Activated T-cell treated with anti-CD3 and anti-CD28 coated beads, Interleukin-2, amount 50 U/mL, for 4 hours (primary cell): ENCODE measurements around the gene FLACC1. TPM values are rescaled to one million over a fixed set of nuclear protein-coding genes. Genes with fewer than 3 reads are reported as not detected.

Experiments
- ATAC-seq, 2 donors: fragments of 200-7000 bp; cut with Tn5 transposase; one replicate each; pipeline ENCODE4 v1.10.0; 2021
- DNase-seq: peaks from one replicate; pipeline ENCODE4 v3.0.0-alpha.2; 2020
- H3K27me3 Mint-ChIP-seq: one replicate; pipeline ENCODE4 v1.8.0; 2021; ENCODE audit warnings: low read depth, mixed read lengths
- H3K36me3 Mint-ChIP-seq: one replicate; pipeline ENCODE4 v1.8.0; 2022; ENCODE audit warnings: mixed read lengths; ENCODE audit not compliant: insufficient read depth
- H3K4me1 Mint-ChIP-seq: one replicate; pipeline ENCODE4 v1.8.0; 2021; ENCODE audit warnings: low read depth, mixed read lengths
- H3K4me3 Mint-ChIP-seq: one replicate; pipeline ENCODE4 v1.8.0; 2021; ENCODE audit warnings: mild to moderate bottlenecking, moderate library complexity, mixed read lengths
- H3K9me3 Mint-ChIP-seq: one replicate; pipeline ENCODE4 v1.8.0; 2021; ENCODE audit warnings: mixed read lengths
- total RNA-seq, 3 donors: library from RNA; stranded (reverse); gene quantifications; one replicate each; pipeline ENCODE4 v1.2.1, GENCODE V29; 2021

The FLACC1 gene
- total RNA-seq, 3 donors from 2014 or later, result 0.63 to 1.5 (median 0.87) TPM

- H3K9me3 Mint-ChIP-seq, result no peaks in the 10 kb centered on the region
- ATAC-seq (peak; percentile 54 to 62), DNase-seq (peak; percentile 50)
- H3K36me3 Mint-ChIP-seq, result peaks cover 2% of the 10 kb centered on the region
- H3K27me3 Mint-ChIP-seq, result no peaks in the 10 kb centered on the region
- H3K4me3 Mint-ChIP-seq, result peak within 1 kb of the TSS; percentile 90
- H3K4me1 Mint-ChIP-seq, result peaks cover 86% of the 10 kb centered on the region
Observed at GRCh38 chr2:201260302-201260800, 96.8 kb downstream of the FLACC1 start, which contains the start of gene CASP8. Gene CASP8, plus strand, starts transcription at chr2:201260536. Its CDS starts 5,951 bp downstream, at chr2:201266487.

- H3K4me3 Mint-ChIP-seq, result peak overlapping the region; percentile 90
- H3K9me3 Mint-ChIP-seq, result no peaks in the 10 kb centered on the region
- H3K4me1 Mint-ChIP-seq, result peaks cover 86% of the 10 kb centered on the region
- DNase-seq (no peak), ATAC-seq (no peak)
- H3K36me3 Mint-ChIP-seq, result peaks cover 2% of the 10 kb centered on the region
- no peaks in the 10 kb centered on the region for H3K27me3 Mint-ChIP-seq
Observed at GRCh38 chr2:201258666-201259615, 98.2 kb downstream of the FLACC1 start.

GRCh38 chr2:201257956-201258665, 99.0 kb downstream of the FLACC1 start:
- DNase-seq, result peak; percentile 77
- Mint-ChIP-seq H3K4me1 (peaks cover 85% of the 10 kb centered on the region), H3K4me3 (peak overlapping the region; percentile 90), H3K36me3 (peaks cover 2% of the 10 kb centered on the region), H3K27me3 (no peaks in the 10 kb centered on the region), H3K9me3 (no peaks in the 10 kb centered on the region)
- peak; percentile 64 for ATAC-seq

- H3K4me3 Mint-ChIP-seq, result peak overlapping the region; percentile 90
- peak; percentile 17 to 23 for ATAC-seq
- peaks cover 86% of the 10 kb centered on the region for H3K4me1 Mint-ChIP-seq
- H3K9me3 Mint-ChIP-seq, result no peaks in the 10 kb centered on the region
- H3K27me3 Mint-ChIP-seq, result no peaks in the 10 kb centered on the region
- DNase-seq, result peak; percentile 26
- peaks cover 3% of the 10 kb centered on the region for H3K36me3 Mint-ChIP-seq
Observed at GRCh38 chr2:201257381-201257955, 99.7 kb downstream of the FLACC1 start.

GRCh38 chr2:201256082-201256481, 101.1 kb downstream of the FLACC1 start:
- peaks cover 5% of the 10 kb centered on the region for H3K36me3 Mint-ChIP-seq
- H3K27me3 Mint-ChIP-seq, result no peaks in the 10 kb centered on the region
- DNase-seq, result no peak

GRCh38 chr2:201255408-201256033, 101.6 kb downstream of the FLACC1 start:
- Mint-ChIP-seq H3K4me3 (no peak overlapping the region), H3K27me3 (no peaks in the 10 kb centered on the region), H3K4me1 (peaks cover 91% of the 10 kb centered on the region), H3K36me3 (peaks cover 9% of the 10 kb centered on the region), H3K9me3 (peaks cover 4% of the 10 kb centered on the region)
- DNase-seq (no peak), ATAC-seq (no peak)

More at GRCh38 chr2:201256082-201256481, 101.1 kb downstream of the FLACC1 start:
- peaks cover 88% of the 10 kb centered on the region for H3K4me1 Mint-ChIP-seq
- H3K4me3 Mint-ChIP-seq, result no peak overlapping the region
- H3K9me3 Mint-ChIP-seq, result no peaks in the 10 kb centered on the region
- ATAC-seq, result no peak

GRCh38 chr2:201254081-201254730, 102.9 kb downstream of the FLACC1 start:
- DNase-seq (no peak), ATAC-seq (no peak)
- Mint-ChIP-seq H3K36me3 (peaks cover 18% of the 10 kb centered on the region), H3K4me1 (peaks cover 89% of the 10 kb centered on the region), H3K27me3 (no peaks in the 10 kb centered on the region), H3K4me3 (no peak overlapping the region), H3K9me3 (peaks cover 7% of the 10 kb centered on the region)

GRCh38 chr2:201250741-201251140, 106.4 kb downstream of the FLACC1 start:
- no peak overlapping the region for H3K4me3 Mint-ChIP-seq
- no peak for ATAC-seq
- H3K27me3 Mint-ChIP-seq, result no peaks in the 10 kb centered on the region
- peaks cover 77% of the 10 kb centered on the region for H3K4me1 Mint-ChIP-seq
- no peak for DNase-seq
- H3K36me3 Mint-ChIP-seq, result peaks cover 24% of the 10 kb centered on the region
- peaks cover 7% of the 10 kb centered on the region for H3K9me3 Mint-ChIP-seq

- Mint-ChIP-seq H3K36me3 (peaks cover 24% of the 10 kb centered on the region), H3K4me3 (no peak overlapping the region), H3K9me3 (peaks cover 7% of the 10 kb centered on the region), H3K27me3 (no peaks in the 10 kb centered on the region), H3K4me1 (peaks cover 76% of the 10 kb centered on the region)
- no peak for DNase-seq
- no peak for ATAC-seq
Observed at GRCh38 chr2:201249889-201250288, 107.3 kb downstream of the FLACC1 start.

GRCh38 chr2:201248288-201248844, 108.8 kb downstream of the FLACC1 start:
- Mint-ChIP-seq H3K27me3 (no peaks in the 10 kb centered on the region), H3K4me1 (peaks cover 75% of the 10 kb centered on the region)
- ATAC-seq, result no peak

GRCh38 chr2:201246280-201246679, 110.9 kb downstream of the FLACC1 start:
- H3K9me3 Mint-ChIP-seq, result peaks cover 15% of the 10 kb centered on the region
- DNase-seq (no peak), ATAC-seq (no peak)
- peaks cover 74% of the 10 kb centered on the region for H3K4me1 Mint-ChIP-seq
- H3K36me3 Mint-ChIP-seq, result peaks cover 31% of the 10 kb centered on the region
- no peak overlapping the region for H3K4me3 Mint-ChIP-seq
- no peaks in the 10 kb centered on the region for H3K27me3 Mint-ChIP-seq

More at GRCh38 chr2:201248288-201248844, 108.8 kb downstream of the FLACC1 start:
- Mint-ChIP-seq H3K9me3 (peaks cover 7% of the 10 kb centered on the region), H3K4me3 (no peak overlapping the region), H3K36me3 (peaks cover 26% of the 10 kb centered on the region)
- no peak for DNase-seq

- Mint-ChIP-seq H3K4me1 (peaks cover 76% of the 10 kb centered on the region), H3K36me3 (peaks cover 35% of the 10 kb centered on the region), H3K9me3 (peaks cover 18% of the 10 kb centered on the region)
Observed at GRCh38 chr2:201244829-201245228, 112.3 kb downstream of the FLACC1 start.

More at GRCh38 chr2:201244829-201245228, 112.3 kb downstream of the FLACC1 start:
- no peak overlapping the region for H3K4me3 Mint-ChIP-seq
- H3K27me3 Mint-ChIP-seq, result no peaks in the 10 kb centered on the region
- DNase-seq (no peak), ATAC-seq (no peak)
